Transverse colon (tissue), 4 donors: ENCODE results near the gene NANOGP8. TPM values are rescaled to one million over a fixed set of nuclear protein-coding genes. Genes with fewer than 3 reads are reported as not detected.

Experiments used
- DNase-seq: peaks from one replicate; pipeline ENCODE4 v3.0.0-alpha.2; 2019
- H3K27ac ChIP-seq, 4 donors: fragments of 200-600 bp; sonication (generic); 2 replicates each; pipeline ENCODE4 v1.5.1; 2016 to 2018; ENCODE audit warnings: inconsistent platforms in 4 of 4
- H3K27me3 ChIP-seq: fragments of 200-600 bp; sonication (generic); 2 replicates; pipeline ENCODE4 v1.5.1; 2017; ENCODE audit warnings: inconsistent platforms
- H3K36me3 ChIP-seq, 4 donors: fragments of 200-600 bp; sonication (generic); 2 replicates each; pipeline ENCODE4 v1.5.1; 2017 to 2019; ENCODE audit warnings: inconsistent platforms in 4 of 4
- H3K4me1 ChIP-seq, 4 donors: fragments of 200-600 bp; sonication (generic); 2 replicates each; pipeline ENCODE4 v1.5.1; 2017 to 2020; ENCODE audit warnings: inconsistent platforms in 4 of 4
- H3K4me3 ChIP-seq, 4 donors: fragments of 200-600 bp; sonication (generic); 1 replicate in 1 of 4; 2 replicates in 3 of 4; pipeline versions ENCODE4 v1.5.1 to v1.6.1; 2017 to 2019; ENCODE audit warnings: inconsistent platforms in 4 of 4
- H3K9me3 ChIP-seq, 2 donors: fragments of 200-600 bp; sonication (generic); 2 replicates each; pipeline ENCODE4 v1.5.1; 2017 to 2019; ENCODE audit warnings: inconsistent platforms in 2 of 2
- EP300 ChIP-seq: sonication (generic); formaldehyde crosslinking; IDR thresholded peaks from one replicate; pipeline ENCODE4 v1.6.1; 2017; ENCODE audit warnings: antibody characterized with exemption, low read depth
- POLR2A ChIP-seq: fragments of 450-650 bp; IDR thresholded peaks from one replicate; pipeline ENCODE4 v1.6.1; 2016; ENCODE audit warnings: antibody characterized with exemption, mild to moderate bottlenecking, moderate library complexity
- POLR2AphosphoS5 ChIP-seq, 3 donors: sonication (generic); formaldehyde crosslinking; IDR thresholded peaks; one replicate each; pipeline ENCODE4 v1.6.1; 2016; ENCODE audit warnings: antibody characterized with exemption in 3 of 3
- WGBS, 2 donors: methylation state at CpG; one replicate each; pipeline ENCODE4 v1.1.5; 2018; ENCODE audit warnings: low coverage in 1 of 2; 5-methylcytosine and 5-hydroxymethylcytosine counted together
- in situ Hi-C, 4 donors: fragments of 200-750 bp; cut with MboI; loops; one replicate each; pipeline versions ENCODE4 v1.15.0 to v1.15.1; 2017; ENCODE audit warnings: low sequenced_read_pairs in 3 of 4, low pct_ligation_motif_present in 1 of 4, low pct_unique_long_range_greater_than_20kb in 1 of 4
- intact Hi-C: fragments of 100-400 bp; cut with DNase I; formaldehyde crosslinking; loops from one replicate; pipeline ENCODE4 v1.15.1; 2023; ENCODE audit warnings: low total_unique reads
- total RNA-seq, 4 donors: library from RNA; depleted of rRNA; stranded (reverse); fragments of >200 nt; gene quantifications; one replicate each; pipeline ENCODE4 v1.1.0, GENCODE V29; 2016
- TF ChIP-seq, protein P1 (sequence below), 5 experiments: fragments of 200-600 bp in 3 of 5; fragments of 450-650 bp in 2 of 5; sonication (generic) in 3 of 5; IDR thresholded peaks; 1 replicate in 2 of 5; 2 replicates in 3 of 5; pipeline ENCODE4 v1.5.1; 2016 to 2017; ENCODE audit warnings: antibody characterized with exemption in 5 of 5, inconsistent platforms in 3 of 5, mild to moderate bottlenecking in 2 of 5, moderate library complexity in 1 of 5

Gene NANOGP8
- total RNA-seq, 4 donors from 2014 or later, result 0.96 to 5.2 (median 1.1) TPM; not detected in 1

DNA sequence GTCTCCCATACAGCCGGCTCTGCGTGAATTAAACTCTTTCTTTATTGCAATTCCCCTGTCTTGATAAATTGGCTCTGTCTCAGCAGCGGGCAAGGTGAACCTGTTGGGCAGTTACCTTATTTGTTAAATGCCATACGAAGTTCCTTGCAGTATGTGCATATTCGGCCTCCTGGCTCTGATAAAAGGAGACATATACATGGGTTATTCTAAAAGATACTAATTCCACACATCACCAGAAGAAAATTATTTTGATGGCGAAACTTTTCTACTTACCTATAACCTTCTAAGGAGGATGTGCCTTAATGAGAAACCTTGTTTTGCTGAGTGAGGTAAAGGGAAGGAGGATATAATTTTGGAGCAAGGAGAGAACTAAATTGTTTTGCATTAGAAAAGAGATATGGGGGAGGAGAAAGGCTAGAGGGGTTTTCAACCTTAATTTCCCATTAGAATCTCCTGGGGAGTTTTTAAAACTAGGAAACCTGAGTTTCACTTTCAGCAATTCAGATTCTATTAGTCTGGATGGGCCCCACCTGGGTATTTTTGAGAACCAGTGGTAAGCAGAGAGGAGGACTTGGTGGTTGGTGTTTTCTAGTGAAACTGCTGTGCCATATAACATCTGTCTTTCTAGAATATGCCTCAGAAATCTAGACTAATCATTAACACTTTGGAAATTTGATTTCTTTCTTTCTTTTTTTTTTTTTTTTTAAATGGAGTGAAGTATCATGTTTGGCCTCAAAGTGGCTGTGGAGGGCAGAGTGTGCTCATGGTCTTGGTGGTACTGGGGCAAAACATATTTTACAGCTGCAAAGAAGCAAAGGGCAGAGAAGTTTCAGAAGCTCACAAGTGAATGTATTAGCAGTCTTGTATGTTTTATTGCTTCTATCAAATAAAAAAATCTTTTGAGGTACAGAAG is 23.0 kb downstream of the NANOGP8 start:
- H3K36me3 ChIP-seq, result no peaks in the 10 kb centered on the region
- no peaks in the 10 kb centered on the region for H3K27me3 ChIP-seq
- H3K27ac ChIP-seq, result no peak overlapping the region
- no peak overlapping the region for H3K4me3 ChIP-seq
- no peaks in the 10 kb centered on the region for H3K4me1 ChIP-seq
- intact Hi-C loops (no loop called here), in situ Hi-C loops (no loop called here)
- H3K9me3 ChIP-seq, result no peaks in the 10 kb centered on the region
- TF ChIP-seq, protein P1, sequence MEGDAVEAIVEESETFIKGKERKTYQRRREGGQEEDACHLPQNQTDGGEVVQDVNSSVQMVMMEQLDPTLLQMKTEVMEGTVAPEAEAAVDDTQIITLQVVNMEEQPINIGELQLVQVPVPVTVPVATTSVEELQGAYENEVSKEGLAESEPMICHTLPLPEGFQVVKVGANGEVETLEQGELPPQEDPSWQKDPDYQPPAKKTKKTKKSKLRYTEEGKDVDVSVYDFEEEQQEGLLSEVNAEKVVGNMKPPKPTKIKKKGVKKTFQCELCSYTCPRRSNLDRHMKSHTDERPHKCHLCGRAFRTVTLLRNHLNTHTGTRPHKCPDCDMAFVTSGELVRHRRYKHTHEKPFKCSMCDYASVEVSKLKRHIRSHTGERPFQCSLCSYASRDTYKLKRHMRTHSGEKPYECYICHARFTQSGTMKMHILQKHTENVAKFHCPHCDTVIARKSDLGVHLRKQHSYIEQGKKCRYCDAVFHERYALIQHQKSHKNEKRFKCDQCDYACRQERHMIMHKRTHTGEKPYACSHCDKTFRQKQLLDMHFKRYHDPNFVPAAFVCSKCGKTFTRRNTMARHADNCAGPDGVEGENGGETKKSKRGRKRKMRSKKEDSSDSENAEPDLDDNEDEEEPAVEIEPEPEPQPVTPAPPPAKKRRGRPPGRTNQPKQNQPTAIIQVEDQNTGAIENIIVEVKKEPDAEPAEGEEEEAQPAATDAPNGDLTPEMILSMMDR (IDR thresholded peaks at IDR 0.05), result no peak
- TF ChIP-seq POLR2AphosphoS5 (IDR thresholded peaks at IDR 0.05), result no peak
- TF ChIP-seq EP300, result no peak
- TF ChIP-seq POLR2A, result no peak
- 80 to 84% methylated on average over 3 to 6 of the region's 6 CpGs for WGBS, 2 donors
- no peak for DNase-seq

DNA sequence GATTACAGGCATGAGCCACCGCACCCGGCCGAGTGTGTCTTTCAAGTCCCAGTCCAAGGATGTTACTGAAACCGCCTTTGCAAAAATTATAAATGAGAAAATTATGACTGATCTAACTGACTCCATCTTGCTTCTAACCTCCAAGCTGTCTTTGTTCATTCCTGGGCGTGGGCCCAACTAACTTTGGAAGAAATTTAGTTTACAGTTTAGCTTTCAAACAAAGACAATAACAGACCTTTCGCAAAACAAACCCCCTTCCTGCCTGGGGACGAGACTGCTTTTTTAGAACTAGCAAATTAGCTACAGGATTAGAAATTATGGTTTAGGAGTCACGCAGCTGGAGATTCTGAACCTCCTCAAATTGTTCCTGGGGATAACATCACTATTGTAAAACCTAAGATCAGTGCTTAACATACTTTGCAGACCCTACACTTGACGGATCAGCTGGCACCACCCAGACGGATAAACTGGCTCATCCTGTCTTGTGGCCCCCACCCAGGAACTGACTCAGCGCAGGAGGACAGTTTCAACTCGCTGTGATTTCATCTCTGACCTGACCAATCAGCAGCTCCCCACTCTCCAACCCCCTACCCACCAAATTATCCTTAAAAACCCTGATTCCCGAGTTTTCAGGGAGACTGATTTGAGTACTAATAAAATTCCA is 23.8 kb downstream of the NANOGP8 start:
- no peaks in the 10 kb centered on the region for H3K27me3 ChIP-seq
- 43 to 71% methylated on average over 8 to 13 of the region's 13 CpGs for WGBS, 2 donors
- no peaks in the 10 kb centered on the region for H3K4me1 ChIP-seq
- intact Hi-C loops (no loop called here), in situ Hi-C loops (no loop called here)
- H3K4me3 ChIP-seq, result no peak overlapping the region
- H3K36me3 ChIP-seq, result no peaks in the 10 kb centered on the region
- no peak for DNase-seq
- no peak overlapping the region for H3K27ac ChIP-seq
- TF ChIP-seq POLR2A, result no peak
- TF ChIP-seq, protein P1 (IDR thresholded peaks at IDR 0.05), result no peak
- TF ChIP-seq EP300, result no peak
- no peak for TF ChIP-seq POLR2AphosphoS5 (IDR thresholded peaks at IDR 0.05)
- no peaks in the 10 kb centered on the region for H3K9me3 ChIP-seq

DNA sequence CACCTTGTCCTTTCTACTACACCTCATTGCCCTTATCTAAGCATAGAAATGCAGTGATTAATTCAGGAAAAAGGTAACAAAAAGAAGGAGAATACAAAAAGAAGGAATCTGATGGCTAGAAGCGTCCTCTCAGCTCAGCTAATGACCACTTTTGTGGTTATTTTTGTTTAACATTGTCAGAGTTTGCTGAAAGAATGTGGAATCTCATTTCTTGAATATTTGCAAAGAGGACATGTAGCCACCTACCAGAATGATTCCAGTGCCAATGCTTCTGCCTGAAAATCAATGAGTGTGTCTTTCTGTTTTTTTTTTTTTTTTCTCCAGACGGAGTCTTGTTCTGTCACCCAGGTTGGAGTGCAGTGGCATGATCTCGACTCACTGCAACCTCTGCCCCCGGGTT is 24.5 kb downstream of the NANOGP8 start:
- Histone ChIP-seq H3K4me1 (no peaks in the 10 kb centered on the region), H3K9me3 (no peaks in the 10 kb centered on the region), H3K36me3 (no peaks in the 10 kb centered on the region), H3K4me3 (no peak overlapping the region), H3K27me3 (no peaks in the 10 kb centered on the region), H3K27ac (no peak overlapping the region)
- no peak for DNase-seq
- in situ Hi-C loops (no loop called here), intact Hi-C loops (no loop called here)
- TF ChIP-seq EP300, result no peak
- TF ChIP-seq, protein P1 (IDR thresholded peaks at IDR 0.05), result no peak
- no peak for TF ChIP-seq POLR2A
- no peak for TF ChIP-seq POLR2AphosphoS5 (IDR thresholded peaks at IDR 0.05)
- WGBS, 2 donors, result 39 to 75% methylated on average over 2 to 4 of the region's 4 CpGs

DNA sequence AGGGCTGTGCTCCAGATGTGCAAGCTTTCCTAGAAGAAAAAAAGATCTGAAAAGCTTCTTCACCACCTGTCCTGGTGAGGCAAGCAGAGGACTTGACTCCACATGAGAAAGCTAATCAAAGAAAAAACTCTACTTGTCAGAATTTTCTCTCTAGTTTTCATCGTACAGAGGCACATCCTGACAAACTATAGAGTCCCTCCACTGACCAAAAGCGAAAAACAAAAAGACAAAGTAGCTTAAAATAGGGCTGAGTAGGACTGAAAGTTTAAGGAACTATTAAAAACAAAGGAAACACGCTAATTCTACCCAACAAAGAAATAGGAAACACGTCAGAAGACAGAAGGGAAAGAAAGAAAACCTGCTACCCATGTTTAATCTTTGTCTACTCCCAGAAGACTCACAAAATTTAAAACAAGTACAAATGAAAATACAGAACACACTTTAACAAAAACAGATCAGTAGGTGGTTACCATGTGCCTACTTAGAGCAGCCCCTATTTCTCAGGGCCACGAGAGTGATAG is 26.5 kb downstream of the NANOGP8 start:
- Histone ChIP-seq H3K27me3 (no peaks in the 10 kb centered on the region), H3K36me3 (no peaks in the 10 kb centered on the region), H3K4me1 (no peaks in the 10 kb centered on the region), H3K27ac (no peak overlapping the region), H3K9me3 (no peaks in the 10 kb centered on the region), H3K4me3 (no peak overlapping the region)
- 49 to 60% methylated on average over 5 of the region's 5 CpGs for WGBS, 2 donors
- TF ChIP-seq, protein P1 (IDR thresholded peaks at IDR 0.05), result no peak
- TF ChIP-seq POLR2A, result no peak
- TF ChIP-seq EP300, result no peak
- no peak for TF ChIP-seq POLR2AphosphoS5 (IDR thresholded peaks at IDR 0.05)
- intact Hi-C loops (no loop called here), in situ Hi-C loops (no loop called here)
- DNase-seq, result no peak
